Measurements from ENCODE around the gene CDKL1. TPM values are rescaled to one million over a fixed set of nuclear protein-coding genes. Genes with fewer than 3 reads are reported as not detected.
A peak's percentile ranks its signal among the peaks of the same experiment; 100 is the strongest.

Gene CDKL1
- total RNA-seq, 4 donors from 2014 or later = 2.9 to 16.6 (median 11.5) TPM

GRCh38 chr14:50347521-50347920, 49.2 kb downstream of the CDKL1 start:
- H3K4me1 ChIP-seq = peaks cover 6 to 53% (median 18%) of the 10 kb centered on the region in 3 donors
- no peak overlapping the region for H3K4me3 ChIP-seq
- intact Hi-C loops (cut with DNase I) = no loop called here
- no peak for DNase-seq
- H3K27me3 ChIP-seq = no peaks in the 10 kb centered on the region
- 0 to 92% methylated on average over 1 of the region's 1 CpG for WGBS, 2 donors
- no peaks in the 10 kb centered on the region for H3K36me3 ChIP-seq
- TF ChIP-seq POLR2A (IDR thresholded peaks at IDR 0.05) (no peak), CTCF (IDR thresholded peaks at IDR 0.05) (no peak)
- no peaks in the 10 kb centered on the region for H3K9me3 ChIP-seq
- H3K27ac ChIP-seq = peak overlapping the region in 2 of 4 donors; percentile 14 to 37

GRCh38 chr14:50345846-50346422, 50.7 kb downstream of the CDKL1 start:
- 58 to 80% methylated on average over 6 of the region's 6 CpGs for WGBS, 2 donors
- H3K27me3 ChIP-seq = no peaks in the 10 kb centered on the region
- no peaks in the 10 kb centered on the region for H3K36me3 ChIP-seq
- DNase-seq = no peak
- H3K4me3 ChIP-seq = no peak overlapping the region
- intact Hi-C loops (cut with DNase I) = no loop called here
- H3K27ac ChIP-seq = no peak overlapping the region
- no peak for TF ChIP-seq POLR2A (IDR thresholded peaks at IDR 0.05)
- no peak for TF ChIP-seq CTCF (IDR thresholded peaks at IDR 0.05)
- H3K4me1 ChIP-seq = peaks cover 6 to 65% (median 23%) of the 10 kb centered on the region in 3 donors
- H3K9me3 ChIP-seq = no peaks in the 10 kb centered on the region

- intact Hi-C loops (cut with DNase I) = no loop called here
- Histone ChIP-seq H3K36me3 (peaks cover 0 to 3% (median 0%) of the 10 kb centered on the region in 3 donors), H3K9me3 (no peaks in the 10 kb centered on the region), H3K27me3 (no peaks in the 10 kb centered on the region), H3K4me3 (no peak overlapping the region), H3K4me1 (peaks cover 6 to 65% (median 23%) of the 10 kb centered on the region in 3 donors), H3K27ac (peak overlapping the region in 2 of 4 donors; percentile 6 to 18)
- TF ChIP-seq POLR2A (IDR thresholded peaks at IDR 0.05) (no peak), CTCF (IDR thresholded peaks at IDR 0.05) (no peak)
- no peak for DNase-seq
- WGBS, 2 donors = 44 to 53% methylated on average over 4 of the region's 4 CpGs
These were observed 51.7 kb downstream of the CDKL1 start for GRCh38 chr14:50344876-50345563.

GRCh38 chr14:50344116-50344775, 52.4 kb downstream of the CDKL1 start:
- peak overlapping the region in 3 of 4 donors; percentile 6 to 26 (median 18) for H3K27ac ChIP-seq
- H3K36me3 ChIP-seq = peaks cover 0 to 7% (median 0%) of the 10 kb centered on the region in 3 donors
- intact Hi-C loops (cut with DNase I) = no loop called here
- no peak overlapping the region for H3K4me3 ChIP-seq
- H3K4me1 ChIP-seq = peaks cover 6 to 65% (median 23%) of the 10 kb centered on the region in 3 donors
- no peaks in the 10 kb centered on the region for H3K9me3 ChIP-seq
- 51 to 58% methylated on average over 4 to 5 of the region's 7 CpGs for WGBS, 2 donors
- H3K27me3 ChIP-seq = no peaks in the 10 kb centered on the region
- no peak for TF ChIP-seq POLR2A (IDR thresholded peaks at IDR 0.05)
- no peak for TF ChIP-seq CTCF (IDR thresholded peaks at IDR 0.05)
- no peak for DNase-seq

GRCh38 chr14:50343434-50343833, 53.2 kb downstream of the CDKL1 start:
- intact Hi-C loops (cut with DNase I) = no loop called here
- peaks cover 6 to 63% (median 23%) of the 10 kb centered on the region in 3 donors for H3K4me1 ChIP-seq
- 56 to 69% methylated on average over 1 of the region's 1 CpG for WGBS, 2 donors

More at GRCh38 chr14:50343434-50343833, 53.2 kb downstream of the CDKL1 start:
- H3K4me3 ChIP-seq = no peak overlapping the region
- no peaks in the 10 kb centered on the region for H3K9me3 ChIP-seq
- no peak for DNase-seq
- peak overlapping the region in 3 of 4 donors; percentile 26 to 77 (median 73) for H3K27ac ChIP-seq
- no peak for TF ChIP-seq CTCF (IDR thresholded peaks at IDR 0.05)
- TF ChIP-seq POLR2A (IDR thresholded peaks at IDR 0.05) = no peak
- H3K27me3 ChIP-seq = no peaks in the 10 kb centered on the region
- H3K36me3 ChIP-seq = peaks cover 0 to 12% (median 0%) of the 10 kb centered on the region in 3 donors

All from esophagus squamous epithelium (tissue), 5 donors.